Stimulated activated CD4-positive, alpha-beta T cell treated with anti-CD3 and anti-CD28 coated beads, Interleukin-12 subunit alpha, Interleukin-12 subunit beta, amount 100 ng/mL, for 24 hours (primary cell): ENCODE data around the gene STYXL1.
"Not testable (repeated sequence)": the region's sequence is repeated elsewhere in the genome, so short reads cannot be mapped to it uniquely, and the experiment has no call there.

Experiments
- DNase-seq, 2 experiments: peaks; one replicate each; pipeline ENCODE4 v3.0.0-alpha.2; 2020; ENCODE audit warnings: low read depth in 2 of 2

The STYXL1 gene

DNA sequence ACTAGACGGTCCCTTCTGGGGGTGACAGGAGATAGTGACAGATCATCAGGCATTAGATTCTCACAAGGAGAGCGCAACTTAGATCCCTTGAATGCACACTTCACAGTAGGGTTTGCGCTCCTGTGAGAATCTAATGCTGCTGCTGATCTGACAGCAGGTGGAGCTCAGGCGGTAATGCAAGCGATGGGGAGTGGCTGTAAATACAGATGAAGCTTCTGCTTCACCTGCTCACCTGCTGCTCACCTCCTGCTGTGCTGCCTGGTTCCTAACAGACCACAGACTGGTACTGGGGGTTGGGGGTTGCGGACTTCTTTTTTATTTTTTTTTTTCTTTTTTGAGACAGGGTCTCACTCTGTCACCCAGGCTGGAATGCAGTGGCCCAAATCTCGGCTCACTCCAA, 18.1 kb downstream of the STYXL1 start:
- not testable (repeated sequence) for DNase-seq

DNA sequence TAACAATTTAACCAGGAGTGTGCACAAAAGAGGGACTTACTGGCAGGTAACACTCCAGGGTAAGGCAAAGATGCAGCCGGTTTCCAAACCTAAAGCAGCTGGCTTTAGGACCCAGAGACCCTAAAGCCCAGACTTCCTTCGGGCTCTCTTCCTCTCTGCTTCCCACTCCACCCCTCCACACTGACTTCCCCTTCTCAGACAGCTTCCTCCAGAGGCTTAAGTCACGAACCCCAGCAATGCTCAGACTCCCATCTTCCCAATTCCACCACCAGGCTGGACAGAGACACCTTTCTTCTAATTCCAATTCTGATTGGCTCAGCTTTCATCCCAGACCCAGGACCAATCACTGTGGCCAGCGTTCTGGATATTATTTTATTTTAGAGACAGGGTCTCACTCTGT, 24.8 kb downstream of the STYXL1 start:
- DNase-seq = no peak

DNA sequence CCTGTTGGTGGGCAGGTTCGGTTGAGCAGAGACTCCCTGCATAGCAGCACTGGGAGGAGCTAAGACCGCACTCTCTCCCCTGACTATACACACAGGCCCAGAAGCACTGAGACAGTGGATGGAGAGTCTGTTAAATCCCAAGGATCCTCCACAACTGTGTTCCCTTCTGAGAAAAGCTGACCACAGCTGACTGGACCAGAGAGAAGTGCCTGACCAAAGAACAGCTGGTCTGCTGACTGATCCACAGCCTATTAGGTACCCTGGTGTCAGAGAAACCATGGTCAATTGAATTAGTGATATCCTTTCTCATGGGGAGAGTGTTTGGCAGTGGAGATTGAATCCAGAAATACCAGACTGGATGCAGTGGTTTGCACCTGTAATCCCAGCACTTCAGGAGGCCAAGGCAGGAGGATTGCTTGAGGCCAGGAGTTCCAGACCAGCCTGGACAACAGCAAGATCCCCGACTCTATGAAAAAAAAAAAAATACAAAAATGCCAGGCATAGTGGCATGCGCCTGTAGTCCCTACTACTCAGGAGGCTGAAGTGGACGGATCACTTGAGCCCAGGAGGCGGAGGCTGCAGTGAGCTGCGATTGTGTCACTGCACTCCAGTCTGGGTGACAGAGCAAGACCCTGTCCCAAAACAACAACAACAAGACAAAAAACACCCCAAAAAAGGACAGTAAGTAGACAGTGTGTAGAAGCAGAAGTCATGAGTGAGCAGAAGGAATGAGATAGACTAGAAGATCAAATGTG, 25.6 kb downstream of the STYXL1 start:
- no peak for DNase-seq

DNA sequence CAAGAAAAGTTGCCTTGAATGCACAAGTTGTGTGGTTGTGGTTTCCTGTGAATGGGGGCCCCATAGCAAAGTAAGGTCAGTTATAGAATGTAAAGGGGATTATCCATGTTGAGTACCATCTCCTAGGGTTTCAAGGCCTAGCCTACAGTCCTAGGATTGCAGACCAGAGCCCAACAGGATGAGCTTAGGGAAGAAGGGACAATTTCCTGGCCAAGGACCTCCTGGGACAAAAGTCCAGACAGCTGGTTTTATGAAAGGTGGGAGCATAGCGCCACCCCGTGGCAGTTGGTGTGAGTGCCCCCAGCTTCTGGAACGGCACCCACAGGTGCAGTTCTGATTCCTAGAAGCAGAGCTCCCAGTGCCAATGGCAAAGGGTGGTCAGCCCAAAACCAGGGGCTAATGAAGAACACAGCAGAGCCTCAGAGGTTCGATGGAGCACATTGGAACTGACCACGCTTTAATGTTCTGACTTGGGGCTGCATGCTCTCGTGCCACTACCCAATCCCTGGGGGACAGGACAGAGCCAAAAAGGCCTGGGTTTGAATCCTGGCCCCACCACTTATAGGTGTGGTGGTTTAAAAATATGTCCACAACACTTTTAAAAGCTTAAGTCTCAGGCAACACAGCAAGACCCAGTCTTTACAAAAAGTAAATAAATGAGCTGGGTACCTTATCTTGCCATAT, 27.6 kb downstream of the STYXL1 start:
- DNase-seq = peak; percentile 50 to 65

DNA sequence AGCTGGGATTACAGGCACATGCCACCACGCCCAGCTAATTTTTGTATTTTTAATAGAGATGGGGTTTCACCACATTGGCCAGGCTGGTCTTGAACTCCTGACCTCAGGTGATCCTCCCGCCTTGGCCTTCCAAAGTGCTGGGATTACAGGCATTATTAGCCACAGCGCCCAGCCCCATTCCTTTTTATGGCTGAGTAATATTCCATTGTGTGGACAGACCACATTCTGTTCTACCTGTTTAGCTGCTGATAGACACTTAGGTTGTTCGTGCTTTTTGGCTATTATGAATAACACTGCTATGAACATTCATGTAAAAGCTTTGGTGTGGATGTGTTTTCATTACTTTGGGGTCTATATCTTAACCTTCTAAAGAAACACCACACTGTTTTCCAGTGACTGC, 29.3 kb downstream of the STYXL1 start:
- DNase-seq = not testable (repeated sequence)

DNA sequence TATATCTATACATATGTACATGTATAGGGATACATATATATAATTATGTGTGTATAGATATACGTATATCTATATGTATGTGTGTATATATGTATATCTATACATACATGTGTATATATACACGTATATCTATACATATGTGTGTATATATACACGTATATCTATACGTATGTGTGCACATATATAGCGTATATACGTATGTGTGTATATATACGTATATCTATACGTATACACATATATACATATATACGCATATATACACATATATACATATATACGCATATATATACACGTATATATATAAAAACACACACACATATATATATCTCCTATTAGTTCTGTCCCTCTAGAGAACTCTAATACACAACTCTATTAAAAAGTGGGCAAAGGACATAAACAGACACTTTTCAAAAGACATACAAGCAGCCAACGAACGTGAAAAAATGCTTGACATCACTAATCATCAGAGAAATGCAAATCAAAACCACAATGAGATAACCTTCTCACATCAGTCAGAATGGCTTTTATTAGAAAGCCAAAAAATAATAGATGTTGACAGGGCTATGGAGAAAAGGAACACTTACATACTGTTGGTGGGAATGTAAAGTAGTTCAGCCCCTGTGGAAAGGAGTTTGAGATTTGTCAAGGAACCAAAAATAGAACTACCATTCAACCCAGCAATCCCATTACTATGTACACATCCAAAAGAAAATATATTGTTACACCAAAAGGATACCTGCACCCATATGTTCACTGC, 31.4 kb downstream of the STYXL1 start:
- no peak for DNase-seq

DNA sequence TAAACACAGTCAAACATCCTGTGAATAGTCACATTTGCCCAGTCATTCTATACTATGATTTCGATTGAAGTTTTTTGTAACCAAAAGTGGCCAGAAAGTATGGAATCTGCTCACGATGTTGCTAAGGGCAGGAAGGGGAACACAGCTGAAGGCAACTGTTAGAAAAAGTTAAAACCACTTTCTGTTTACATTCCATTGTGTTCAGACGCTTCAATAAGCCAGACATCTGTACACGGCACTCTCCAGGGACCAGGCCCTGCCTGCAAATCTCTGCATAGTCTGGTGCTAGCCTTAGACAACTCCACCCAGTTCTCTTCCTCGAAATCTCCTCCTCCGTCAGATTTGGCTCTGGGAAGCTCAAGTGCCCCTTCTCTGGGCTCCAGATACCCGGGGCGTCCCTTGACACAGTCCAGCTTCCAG, 36.3 kb downstream of the STYXL1 start:
- no peak for DNase-seq

DNA sequence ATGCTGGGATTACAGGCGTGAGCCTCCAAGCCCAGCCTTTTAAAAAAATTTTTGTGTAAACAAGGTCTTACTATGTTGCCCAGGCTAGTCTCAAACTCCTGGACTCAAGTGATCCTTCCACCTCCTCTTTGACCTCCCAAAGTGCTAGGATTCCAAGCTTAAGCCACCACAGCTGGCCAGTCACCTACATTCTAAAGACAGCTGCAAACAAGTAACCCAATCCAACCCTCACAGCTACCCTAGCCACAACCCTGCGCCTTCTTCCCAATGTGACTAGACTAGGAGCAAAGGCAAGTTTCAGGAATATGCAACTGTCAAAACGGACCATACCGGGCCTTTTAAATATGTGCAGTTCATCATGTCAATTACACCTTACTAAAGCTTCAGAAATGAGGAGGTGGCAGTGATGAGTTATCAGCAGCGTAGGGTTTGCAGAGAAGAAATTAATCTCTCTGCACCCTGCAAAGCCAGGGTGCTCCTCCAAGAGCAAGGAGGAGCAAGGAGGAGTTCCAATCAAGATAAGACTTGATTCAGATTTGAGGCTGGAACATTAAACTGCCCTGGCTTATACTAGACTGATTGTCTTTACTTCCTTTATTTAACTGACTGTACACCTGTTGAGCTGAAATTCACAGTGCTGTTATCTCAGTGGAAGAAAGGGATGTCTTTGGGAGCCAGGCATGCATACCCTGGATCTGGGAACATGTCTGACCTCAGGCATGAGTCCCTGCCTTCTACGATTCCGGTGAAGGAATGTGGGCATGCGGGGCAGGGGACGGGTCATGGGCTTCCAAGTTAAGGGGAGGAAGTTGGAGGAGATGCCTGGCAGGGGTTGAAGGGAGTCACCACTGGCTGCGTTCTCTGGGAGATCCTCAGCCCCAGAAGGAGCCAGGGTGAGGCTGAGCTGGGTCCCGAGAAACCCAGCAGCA, 37.9 kb downstream of the STYXL1 start:
- no peak for DNase-seq

DNA sequence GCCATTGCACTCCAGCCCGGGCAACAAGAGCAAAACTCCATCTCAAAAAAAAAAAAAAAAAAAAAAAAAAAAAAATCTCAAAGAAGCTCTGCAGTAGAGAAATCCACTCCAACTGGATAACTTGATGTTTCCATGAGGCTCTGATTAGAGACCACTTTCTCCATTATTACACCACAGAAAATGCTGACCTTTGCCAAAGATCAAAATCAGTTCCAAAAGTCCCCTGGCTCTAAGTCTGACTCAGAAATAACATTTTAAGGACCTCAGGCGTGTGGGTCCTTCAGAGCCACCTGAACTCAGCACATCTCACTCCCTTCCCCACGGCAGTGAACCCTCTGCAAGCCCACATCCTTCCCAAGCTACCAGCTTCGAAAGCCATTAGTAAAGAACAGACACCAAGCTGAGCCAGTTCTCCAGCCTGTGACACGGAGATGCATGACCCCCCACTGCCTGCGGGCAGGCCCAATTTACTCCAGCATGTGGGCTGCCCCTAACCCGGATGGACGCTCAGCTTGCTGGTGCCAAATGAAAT, 39.6 kb downstream of the STYXL1 start:
- DNase-seq = no peak

DNA sequence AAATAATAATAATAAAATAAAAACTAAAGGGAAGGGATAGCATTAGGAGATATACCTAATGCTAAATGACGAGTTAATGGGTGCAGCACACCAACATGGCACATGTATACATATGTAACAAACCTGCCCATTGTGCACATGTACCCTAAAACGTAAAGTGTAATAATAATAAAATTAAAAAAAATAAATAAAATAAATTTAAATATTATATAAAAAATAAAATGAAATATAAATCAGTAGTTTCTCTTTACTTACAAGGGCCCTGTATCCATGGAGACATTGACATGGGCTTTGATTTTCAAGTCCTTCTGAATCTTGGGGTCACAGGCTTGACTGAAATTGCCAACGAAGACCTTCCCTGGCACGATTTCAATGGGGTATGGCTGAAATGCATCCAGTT, 42.8 kb downstream of the STYXL1 start:
- DNase-seq = not testable (repeated sequence)

DNA sequence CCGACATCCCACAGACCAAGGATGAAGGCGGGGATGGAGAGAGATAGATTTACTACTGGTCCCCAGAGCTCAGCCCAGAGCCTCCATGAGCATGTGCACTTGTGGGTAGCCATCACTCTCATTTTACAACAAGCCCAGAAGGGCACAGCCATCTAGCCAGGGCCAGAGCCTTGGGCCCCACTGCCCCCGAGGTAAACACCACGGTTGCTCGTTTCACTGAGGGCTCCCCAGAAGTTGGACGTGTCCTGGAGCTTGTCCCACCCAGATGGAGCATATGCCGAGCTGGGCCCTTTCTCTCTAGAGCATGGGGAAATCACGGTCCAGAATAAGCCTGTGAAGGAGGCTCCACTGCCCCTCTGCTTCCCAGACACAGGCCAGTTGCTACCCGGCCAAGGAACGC, 44.4 kb downstream of the STYXL1 start:
- no peak for DNase-seq

DNA sequence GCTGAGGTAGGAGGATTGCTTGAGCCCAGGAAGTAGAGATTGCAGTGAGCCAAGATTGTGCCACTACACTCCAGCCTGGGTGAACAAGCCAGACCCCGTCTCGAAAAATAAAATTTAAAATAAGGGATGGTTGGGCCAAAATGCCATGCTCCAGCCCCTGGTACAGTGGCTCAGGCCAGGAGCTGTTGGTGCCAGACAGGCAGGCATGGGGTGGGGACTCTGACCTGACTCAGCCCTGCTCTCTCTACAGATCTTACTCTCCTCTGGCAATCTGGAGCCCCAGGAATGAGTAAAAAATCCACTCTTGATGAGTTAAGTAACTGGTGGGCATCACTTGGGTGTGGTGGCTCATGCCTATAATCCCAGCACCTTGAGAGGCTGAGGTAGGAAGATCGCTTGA, 45.0 kb downstream of the STYXL1 start:
- no peak for DNase-seq

DNA sequence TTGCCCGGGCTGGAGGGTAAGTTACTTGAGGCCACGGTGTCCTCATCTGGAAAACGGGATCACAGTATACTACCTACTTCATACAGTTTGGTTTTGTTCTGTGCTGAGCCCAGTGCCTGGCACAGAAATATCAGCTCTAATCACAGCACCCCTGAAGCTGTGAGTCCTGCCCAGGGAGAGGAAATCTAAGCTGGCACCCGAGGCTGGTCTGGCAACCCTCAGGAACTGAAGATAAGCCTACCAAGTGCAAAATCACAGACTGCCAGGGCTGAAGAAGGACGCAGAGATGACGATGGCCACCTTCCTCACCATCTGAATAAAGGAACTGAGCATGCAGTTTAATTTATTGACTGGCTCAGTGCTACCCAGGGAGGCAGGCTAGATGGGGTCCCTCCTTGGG, 45.7 kb downstream of the STYXL1 start:
- no peak for DNase-seq

DNA sequence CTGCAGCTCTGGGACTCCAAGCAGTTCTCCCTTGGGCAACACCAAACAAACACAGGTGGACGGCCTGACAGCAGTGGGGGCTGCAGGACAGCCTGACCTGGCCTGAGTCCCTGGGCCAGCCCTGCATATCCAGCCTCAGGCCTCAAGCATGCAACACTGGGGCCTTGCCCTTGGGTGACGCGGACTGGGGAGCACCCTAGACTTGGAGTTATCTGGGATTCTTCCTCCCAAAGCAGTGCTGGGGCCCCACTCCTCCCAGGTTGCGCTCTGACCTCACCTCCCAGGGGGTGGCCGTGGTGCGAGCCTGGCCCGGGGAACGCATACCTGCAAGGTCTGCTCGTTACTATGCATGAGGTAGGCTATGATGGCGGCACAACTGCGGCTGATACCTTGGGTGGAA, 47.2 kb downstream of the STYXL1 start:
- no peak for DNase-seq

DNA sequence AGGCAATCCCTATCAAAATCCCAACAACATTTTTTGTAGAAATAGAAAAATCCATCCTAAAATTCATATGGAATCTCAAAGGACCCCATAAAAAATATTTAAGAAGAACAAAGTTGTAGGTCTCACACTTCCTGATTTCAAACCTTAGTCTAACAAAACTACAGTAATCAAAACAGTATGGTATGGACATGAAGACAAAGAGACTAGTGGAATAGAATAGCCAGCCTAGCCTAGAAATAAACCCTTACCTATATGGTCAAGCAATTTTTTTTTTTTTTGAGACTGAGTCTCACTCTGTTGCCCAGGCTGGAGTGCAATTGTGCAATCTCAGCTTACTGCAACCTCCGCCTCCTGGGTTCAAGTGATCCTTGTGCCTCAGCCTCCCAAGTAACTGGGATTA, 49.8 kb downstream of the STYXL1 start:
- no peak for DNase-seq

DNA sequence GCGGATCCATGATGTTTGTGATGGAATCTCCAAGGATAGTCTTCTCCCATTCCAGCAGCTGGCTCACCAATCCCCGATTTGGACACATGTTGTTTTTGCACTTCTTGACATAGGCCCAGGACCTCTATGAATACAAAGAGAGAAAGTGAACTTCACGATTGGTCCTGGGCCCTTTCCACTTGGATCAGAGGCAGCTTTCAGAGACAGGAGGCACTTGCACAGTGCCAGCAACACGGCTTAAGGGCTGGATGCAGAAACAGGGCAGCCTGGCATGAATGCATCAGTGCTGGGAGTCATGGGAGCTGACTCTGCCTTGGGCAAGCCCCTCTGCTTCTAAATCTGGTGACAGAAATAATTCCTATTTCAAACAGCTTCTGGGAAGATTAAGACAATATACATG, 51.3 kb downstream of the STYXL1 start:
- no peak for DNase-seq

DNA sequence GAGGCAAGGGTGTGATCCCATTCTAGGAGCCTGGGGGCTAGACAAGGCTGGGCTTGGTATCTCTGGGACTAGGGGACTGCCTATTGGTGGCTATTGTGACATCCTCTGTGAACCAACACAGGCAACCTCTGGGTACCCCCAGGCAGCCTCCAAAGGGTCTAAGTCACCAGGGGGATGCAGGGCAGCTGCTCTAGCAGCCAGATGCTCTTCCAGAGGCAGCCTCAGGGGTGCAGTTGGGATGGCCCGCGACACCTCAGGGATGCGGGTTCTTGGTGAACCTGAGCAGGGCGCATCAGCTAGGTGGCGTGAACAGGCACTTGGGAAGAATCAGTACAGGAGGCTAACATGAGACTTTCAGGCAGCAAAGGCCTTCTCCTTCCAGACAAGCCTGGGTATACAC, 51.8 kb downstream of the STYXL1 start:
- no peak for DNase-seq

DNA sequence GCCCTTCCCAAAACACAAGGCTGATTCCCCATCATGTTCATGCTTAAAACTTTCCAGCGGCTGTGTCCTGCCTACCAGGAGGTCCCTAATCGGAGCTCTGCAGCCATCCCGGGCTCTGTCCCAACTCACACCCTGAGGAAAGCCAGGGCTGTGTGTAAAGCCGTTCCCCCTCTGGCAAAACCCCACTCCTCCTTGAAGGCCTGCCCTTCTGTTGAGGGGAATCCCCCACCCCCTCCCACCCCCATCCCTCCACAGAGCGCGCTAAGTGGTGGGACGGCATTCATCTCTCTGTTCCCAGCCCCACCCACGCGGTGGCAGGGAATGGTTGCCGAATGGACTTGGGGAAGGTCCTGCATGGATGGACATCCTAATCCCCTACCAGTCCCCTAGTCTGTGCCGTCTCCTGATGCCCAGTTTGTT, 52.7 kb downstream of the STYXL1 start:
- DNase-seq = no peak

DNA sequence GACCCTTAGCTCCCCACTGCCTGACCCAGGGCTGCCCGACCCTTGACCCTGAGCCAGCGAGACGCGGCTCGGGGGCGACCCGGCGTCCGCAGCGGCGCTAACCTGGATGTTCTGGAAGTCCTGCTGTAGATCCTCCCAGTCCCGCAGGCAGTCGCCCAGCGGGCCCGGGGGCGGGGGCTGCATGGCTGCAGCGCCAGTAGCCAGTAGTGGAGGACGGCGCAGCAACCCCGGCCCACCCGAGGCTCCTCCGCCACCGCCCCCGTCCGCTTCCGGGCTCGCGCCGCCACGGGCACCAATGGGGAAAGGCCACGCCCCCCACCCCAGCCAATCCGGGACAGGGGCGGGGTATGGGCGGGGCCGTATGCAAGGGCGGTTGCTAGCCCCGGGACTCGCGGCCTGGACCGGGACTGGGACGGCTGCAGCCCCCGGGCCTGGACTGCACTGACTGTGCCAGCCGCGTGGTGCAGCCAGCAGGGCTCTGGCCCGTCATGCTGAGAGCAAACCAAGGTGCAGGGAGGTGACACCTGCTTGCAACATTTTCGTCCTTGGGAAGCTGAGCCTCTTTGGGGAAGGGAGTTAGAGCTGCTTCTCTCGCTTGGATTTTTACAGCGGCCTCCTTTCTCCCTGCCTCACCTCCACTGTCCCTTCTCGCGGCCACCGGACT, 53.3 kb downstream of the STYXL1 start, which contains the start of gene TMEM120A:
TMEM120A (minus strand) TSS at position 208 of the 664 bp plus-strand sequence; CDS start at position 183, 25 bp downstream.
- peak; percentile 82 to 95 for DNase-seq

DNA sequence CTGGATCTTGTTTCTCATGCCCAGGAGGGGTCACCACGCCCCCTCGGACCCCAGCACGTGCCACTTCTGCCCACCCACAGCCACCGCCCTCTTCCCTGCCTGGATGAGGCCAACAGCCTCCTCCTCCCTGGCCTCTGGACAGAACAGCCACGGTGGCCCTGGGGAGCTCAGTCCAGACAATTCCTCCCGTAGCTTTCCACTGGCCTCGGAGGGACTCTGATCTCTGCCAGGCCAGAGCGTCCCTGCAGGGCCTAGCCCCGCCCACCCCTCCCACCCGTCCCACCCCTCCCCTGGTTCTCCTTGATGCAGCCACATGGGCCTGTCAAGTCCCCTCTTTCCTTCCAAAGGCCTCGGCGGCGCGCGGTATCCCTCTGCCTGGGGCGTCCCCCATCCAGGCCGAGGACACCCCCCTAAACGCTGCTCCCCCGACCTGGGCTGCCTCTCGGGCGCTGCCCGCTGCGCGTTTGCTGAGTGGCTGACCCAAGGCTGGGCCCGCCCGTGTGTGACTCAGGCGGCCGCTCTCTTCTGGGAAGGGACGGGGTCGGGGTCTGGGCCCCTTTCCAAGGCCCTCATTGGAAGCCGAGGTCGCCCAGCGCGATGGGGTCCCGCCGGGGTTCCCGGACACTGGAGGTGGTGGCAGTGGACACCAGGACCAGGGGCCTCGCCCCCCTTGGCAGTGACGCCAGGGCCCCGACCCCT, 54.0 kb downstream of the STYXL1 start:
- DNase-seq = no peak
